ENCODE data around the gene CA12.

GRCh38 chr15:63402498-63403253, 21.0 kb upstream of the CA12 start:
- TF ChIP-seq CTCF (IDR thresholded peaks at IDR 0.05; ENCODE audit: low read depth, low read length, missing input control) = peak; percentile 63
- peak; percentile 84 to 91 for TF ChIP-seq RAD21 (IDR thresholded peaks at IDR 0.05)
- no peak for TF ChIP-seq REST (IDR thresholded peaks at IDR 0.05)
- no peak for TF ChIP-seq JUND (IDR thresholded peaks at IDR 0.05)
- TF ChIP-seq GABPA (IDR thresholded peaks at IDR 0.05 in 1 of 2, conservative IDR thresholded peaks at IDR 0.05 in 1 of 2) = no peak
- no peak for TF ChIP-seq ATF3 (IDR thresholded peaks at IDR 0.05)
- TF ChIP-seq EGR1 (IDR thresholded peaks at IDR 0.05; ENCODE audit: low read depth in 2 of 2) = no peak
- no peak for TF ChIP-seq ZBTB33 (IDR thresholded peaks at IDR 0.05)
- TF ChIP-seq YY1 (IDR thresholded peaks at IDR 0.05) = no peak
- no peak for TF ChIP-seq RXRA (IDR thresholded peaks at IDR 0.05)
- TF ChIP-seq TAF1 (conservative IDR thresholded peaks at IDR 0.05) = no peak
- no peak for TF ChIP-seq MAX (IDR thresholded peaks at IDR 0.05)
